ENCODE data around the gene TIMM17A.
"Not testable (repeated sequence)": the region's sequence is repeated elsewhere in the genome, so short reads cannot be mapped to it uniquely, and the experiment has no call there.

Gene TIMM17A

DNA sequence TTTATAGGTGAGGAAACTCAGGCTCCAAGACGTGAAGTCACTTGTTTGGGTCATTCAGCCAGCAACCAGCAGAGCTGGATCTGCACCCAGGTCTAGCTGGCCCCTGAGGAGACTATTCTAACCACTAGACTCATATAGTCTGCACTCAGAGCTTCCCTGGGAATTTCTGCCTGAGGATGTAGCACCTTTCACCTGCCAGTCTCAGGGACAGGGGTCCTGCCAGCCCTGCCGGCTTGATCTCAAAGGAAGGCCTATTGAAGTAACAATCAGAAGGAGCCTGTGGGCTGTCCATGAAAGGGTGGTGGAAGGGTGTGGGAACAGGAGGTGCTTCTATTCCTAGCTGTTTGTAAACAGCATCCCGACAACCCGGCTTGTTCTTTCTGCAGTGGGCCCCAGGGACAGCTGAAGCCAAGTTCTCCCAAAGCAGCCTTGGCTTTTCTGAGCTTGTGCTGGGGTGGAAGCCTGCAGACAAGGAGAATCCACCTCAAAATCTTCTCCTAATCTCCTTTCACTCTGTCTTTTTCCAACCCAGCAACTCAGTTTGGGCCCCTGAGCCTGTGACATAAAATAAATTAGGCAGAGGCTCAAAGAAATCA lies 16.8 kb upstream of the TIMM17A start:
- in situ Hi-C loops (cut with HindIII; ENCODE audit: low pct_ligation_motif_present, low pct_unique_long_range_greater_than_20kb, low sequenced_read_pairs): no loop called here
- no peak for DNase-seq

DNA sequence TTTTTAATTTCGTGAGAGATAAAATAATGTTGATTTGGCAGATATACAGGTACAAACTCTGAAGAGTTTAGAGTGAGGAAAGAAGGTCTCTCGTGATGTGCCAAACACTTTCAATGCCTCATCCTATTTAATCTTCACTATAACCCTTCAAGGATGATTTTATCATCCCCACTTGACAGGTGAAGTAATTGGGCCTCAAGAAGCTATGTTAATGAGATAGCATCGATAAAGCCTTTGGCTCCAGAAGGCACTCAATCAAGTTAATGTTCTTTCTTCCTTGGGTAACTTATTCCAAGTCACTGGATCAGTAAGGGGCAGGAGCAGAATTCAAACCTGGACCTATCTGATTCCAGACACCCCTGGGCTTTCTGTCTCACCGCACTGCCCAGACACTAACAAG lies 16.2 kb upstream of the TIMM17A start:
- DNase-seq: no peak
- in situ Hi-C loops (cut with HindIII; ENCODE audit: low pct_ligation_motif_present, low pct_unique_long_range_greater_than_20kb, low sequenced_read_pairs): no loop called here

DNA sequence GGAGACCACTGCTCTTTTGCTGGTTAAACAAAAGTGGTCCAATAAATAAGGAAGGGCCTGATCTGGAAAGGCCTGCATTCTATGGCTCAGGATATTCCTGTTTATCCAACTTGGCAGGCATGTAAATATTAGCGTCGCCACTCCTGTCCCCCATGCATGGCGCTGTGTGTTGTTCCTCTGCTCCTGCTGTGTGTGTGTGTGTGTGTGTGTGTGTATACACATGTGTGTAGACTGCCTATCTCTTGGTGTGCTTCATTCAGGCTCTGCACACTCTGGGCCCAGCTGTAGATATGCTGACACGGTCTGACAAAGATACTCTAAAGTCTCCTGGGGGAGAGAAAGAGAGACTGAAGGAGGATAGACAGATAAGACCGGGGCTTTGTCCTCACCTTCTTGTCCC lies 15.7 kb upstream of the TIMM17A start:
- in situ Hi-C loops (cut with HindIII; ENCODE audit: low pct_ligation_motif_present, low pct_unique_long_range_greater_than_20kb, low sequenced_read_pairs): no loop called here
- DNase-seq: no peak

DNA sequence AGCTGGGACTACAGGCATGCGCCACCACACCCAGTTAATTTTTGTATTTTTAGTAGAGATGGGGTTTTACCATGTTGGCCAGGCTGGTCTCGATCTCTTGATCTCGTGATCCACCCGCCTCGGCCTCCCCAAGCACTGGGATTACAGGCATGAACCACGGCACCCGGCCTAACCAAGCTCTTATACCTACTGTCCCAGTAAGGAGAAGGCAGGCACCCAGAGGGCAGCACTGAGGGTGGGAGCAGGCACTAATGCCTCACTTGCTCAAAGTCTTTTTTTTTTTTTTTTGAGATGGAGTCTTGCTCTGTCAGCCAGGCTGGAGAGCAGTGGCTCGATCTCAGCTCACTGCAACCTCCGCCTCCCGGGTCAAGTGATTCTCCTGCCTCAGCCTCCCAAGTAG lies 15.0 kb upstream of the TIMM17A start:
- in situ Hi-C loops (cut with HindIII; ENCODE audit: low pct_ligation_motif_present, low pct_unique_long_range_greater_than_20kb, low sequenced_read_pairs); DNase-seq: not testable (repeated sequence)

DNA sequence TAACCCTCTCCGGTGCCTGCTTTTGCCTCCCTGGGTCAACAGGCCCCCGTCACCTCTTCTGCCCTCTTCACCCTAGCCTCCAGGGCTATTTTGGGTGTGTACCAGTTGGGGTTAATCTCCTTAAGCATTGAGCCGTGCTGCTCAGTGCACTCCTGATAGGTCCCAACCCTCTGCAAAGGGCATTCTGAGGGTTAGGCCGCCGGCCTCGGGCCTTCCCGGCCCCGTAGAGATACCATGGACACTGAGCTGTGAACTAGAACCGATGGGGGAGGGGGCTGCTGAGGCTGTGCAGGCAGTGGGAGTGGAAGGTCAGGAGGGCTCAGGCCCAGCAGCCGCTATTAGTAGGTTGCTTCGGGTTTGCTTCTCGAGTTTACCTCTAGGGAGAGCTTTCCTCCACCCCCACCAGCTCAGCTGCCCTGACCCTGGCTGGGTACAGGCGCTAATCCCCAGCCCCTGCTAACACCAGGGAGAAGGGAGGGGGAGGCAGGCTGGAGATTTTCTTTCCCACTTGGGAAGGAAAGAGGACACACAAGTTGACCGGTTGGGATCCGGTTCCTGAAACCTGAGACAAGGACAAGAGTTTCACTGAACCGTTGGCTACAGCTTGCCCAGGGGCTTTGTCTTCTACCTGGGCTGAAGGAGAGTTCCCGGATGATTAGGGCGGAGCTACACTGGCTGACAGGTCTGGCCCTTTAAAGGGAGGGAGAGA lies 13.7 kb upstream of the TIMM17A start:
- in situ Hi-C loops (cut with HindIII; ENCODE audit: low pct_ligation_motif_present, low pct_unique_long_range_greater_than_20kb, low sequenced_read_pairs): no loop called here
- DNase-seq: no peak

DNA sequence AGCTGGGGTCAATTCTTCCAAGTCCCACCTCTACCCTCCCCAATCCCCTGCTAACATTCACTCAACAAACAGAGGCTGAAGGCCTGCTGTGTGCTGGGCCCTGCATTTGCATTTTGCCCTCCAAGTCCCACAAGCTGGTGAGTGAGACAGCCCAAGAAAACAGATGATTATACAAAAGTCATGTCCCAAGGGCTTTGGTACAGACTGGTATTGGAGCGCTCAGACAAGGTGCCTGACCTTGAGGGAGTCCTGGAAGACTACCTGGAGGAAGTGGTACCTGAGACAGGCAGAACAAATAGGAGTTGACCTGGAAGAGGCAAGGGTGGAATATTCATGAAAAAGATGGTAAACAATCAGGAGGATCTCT lies 13.2 kb upstream of the TIMM17A start:
- in situ Hi-C loops (cut with HindIII; ENCODE audit: low pct_ligation_motif_present, low pct_unique_long_range_greater_than_20kb, low sequenced_read_pairs): no loop called here
- no peak for DNase-seq

DNA sequence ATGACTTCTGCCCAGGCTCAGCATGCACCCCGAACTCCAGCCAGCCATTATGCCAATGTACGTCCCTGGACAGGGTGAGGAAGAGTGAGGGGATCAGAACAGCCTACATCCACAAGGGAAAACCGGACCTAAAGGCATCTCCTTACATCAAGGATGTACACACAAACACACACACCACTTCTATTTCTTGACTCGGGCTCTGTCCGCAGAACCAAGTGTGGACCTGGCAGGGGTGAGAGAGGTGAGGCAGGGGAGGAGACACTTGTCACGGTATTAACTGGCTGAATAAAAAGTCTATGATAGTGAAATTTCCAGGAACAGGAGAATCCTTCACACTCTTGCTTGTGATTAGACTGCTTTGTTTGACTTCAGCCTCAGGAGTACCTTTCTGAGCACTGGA lies 11.3 kb upstream of the TIMM17A start:
- no peak for DNase-seq
- in situ Hi-C loops (cut with HindIII; ENCODE audit: low pct_ligation_motif_present, low pct_unique_long_range_greater_than_20kb, low sequenced_read_pairs): no loop called here

DNA sequence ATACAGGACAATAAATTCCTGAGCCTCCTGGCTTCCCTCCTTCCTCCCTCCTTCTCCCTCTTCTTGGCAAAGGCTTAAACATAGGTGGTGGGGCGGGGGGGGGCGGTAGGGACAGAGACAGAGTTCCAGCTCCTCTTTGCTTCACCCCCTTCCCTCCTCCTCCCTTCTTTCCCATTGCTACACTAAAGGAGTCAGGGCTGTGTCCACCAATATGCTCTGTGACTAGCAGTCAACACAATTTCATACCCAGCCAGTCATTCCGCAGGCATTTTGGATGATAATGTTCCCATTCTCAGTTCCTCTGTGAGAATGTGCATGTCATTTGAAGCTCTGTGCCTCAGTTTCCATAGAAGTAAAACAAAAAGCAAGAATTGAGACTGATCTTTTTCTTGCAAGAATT lies 10.7 kb upstream of the TIMM17A start:
- in situ Hi-C loops (cut with HindIII; ENCODE audit: low pct_ligation_motif_present, low pct_unique_long_range_greater_than_20kb, low sequenced_read_pairs): no loop called here
- no peak for DNase-seq

DNA sequence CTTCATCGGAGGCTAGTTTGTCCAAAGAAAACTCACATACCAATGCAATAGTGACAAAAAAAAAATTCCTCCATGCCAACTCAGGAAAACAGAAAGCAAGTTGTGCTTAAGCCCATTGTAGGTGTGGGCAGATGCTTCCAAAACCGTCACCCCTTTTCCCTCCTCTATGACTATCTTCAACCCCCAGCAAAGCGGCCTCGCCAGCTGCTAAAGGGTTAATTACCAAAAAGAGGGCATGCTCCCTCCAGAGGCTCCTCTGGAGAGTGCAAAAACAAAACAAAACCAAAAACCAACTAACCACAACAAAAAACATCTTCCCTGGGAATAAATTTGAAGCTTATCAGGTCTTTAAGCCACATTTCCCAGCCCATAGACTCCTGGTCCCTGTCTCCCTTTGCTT lies 10.1 kb upstream of the TIMM17A start:
- no peak for DNase-seq
- in situ Hi-C loops (cut with HindIII; ENCODE audit: low pct_ligation_motif_present, low pct_unique_long_range_greater_than_20kb, low sequenced_read_pairs): no loop called here

DNA sequence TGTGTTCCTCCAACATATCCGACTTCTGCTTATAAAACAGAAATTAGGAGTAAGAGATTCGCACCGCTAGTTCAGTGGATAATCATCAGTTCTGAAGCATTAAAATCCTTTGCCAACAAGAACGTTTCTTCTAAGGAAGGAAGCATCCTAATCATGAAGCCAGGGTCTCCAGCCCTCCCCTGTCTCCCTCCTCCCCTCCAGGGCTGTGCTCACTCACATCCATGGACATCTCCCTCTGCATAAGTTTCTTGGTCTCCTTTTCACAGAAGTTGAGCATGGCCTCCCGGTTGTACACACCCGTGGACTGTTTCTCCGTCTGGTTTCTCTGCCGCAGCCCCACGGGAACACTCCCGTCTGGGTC lies 9.5 kb upstream of the TIMM17A start:
- in situ Hi-C loops (cut with HindIII; ENCODE audit: low pct_ligation_motif_present, low pct_unique_long_range_greater_than_20kb, low sequenced_read_pairs): no loop called here
- no peak for DNase-seq

DNA sequence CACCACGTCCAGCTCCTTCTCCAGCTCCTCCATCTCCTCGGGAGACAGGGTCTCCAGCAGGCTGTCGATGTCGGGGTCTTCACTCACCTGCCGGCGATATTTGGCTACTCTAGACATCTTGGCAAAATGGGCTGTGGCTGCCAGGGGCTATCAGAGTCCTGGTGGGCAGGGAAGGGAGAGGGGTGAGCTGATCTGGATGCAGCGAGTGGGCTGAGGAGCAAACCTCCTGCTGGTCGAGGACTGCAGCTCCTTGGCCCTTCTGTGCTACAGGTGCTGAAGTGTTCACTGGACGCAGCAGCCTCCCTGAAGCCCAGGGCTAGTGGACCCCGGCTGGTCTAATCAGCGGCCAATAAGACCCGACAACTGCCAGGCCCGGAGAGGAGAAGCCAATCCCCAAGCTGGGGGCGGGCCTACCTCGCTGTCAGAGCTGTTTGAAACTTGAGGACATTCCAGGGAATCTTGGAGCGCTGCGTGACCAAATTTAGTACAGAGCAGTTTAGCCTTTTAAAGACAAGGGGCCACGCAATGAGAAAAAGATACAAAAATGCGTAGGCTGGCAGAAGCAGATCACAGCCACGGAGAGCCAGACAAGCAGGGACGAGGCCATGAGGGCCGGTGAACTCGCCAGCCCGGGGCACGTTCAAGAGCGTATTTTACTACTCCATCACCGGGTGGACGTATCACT lies 8.9 kb upstream of the TIMM17A start, which contains the start of gene LMOD1:
LMOD1 (minus strand) TSS at position 325 of the 685 bp plus-strand sequence; CDS start at position 117, 208 bp downstream.
- in situ Hi-C loops (cut with HindIII; ENCODE audit: low pct_ligation_motif_present, low pct_unique_long_range_greater_than_20kb, low sequenced_read_pairs): no loop called here
- peak; percentile 85 for DNase-seq

DNA sequence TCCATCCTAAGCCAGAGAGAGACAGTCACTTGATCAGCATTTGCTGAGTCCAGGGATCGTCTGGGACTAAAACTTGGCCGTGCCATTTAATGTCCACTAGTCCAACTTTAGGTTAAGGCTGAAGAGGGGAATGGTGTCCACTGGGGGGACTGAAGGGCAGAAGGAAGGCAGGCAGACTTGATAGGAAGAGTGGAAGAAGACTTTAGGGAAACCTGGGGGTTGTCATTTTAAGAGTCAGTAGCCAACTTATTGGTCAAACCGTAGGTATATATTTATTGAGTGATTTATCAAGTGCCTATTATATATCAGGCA lies 7.7 kb upstream of the TIMM17A start:
- DNase-seq: no peak
- in situ Hi-C loops (cut with HindIII; ENCODE audit: low pct_ligation_motif_present, low pct_unique_long_range_greater_than_20kb, low sequenced_read_pairs): no loop called here

DNA sequence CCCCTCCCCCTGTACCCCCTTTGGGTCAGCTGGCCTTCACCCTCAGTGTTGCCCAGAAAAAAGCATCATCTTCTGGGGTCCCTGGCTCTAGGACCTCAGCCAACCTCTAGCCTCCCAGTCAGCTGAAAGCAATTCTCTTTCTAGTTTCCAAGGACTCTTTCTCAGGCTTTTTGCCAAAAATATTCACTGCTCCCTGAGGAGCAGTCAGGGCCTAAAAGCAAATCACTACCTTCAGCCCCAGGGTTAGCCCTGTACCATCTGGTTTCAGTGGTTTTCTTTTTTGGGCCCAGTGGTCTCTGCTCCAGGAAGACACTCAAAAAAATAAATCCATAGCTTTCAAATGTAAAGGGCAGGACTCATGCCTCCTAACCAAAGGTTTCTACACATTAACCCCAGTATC lies 5.8 kb upstream of the TIMM17A start:
- DNase-seq: no peak
- in situ Hi-C loops (cut with HindIII; ENCODE audit: low pct_ligation_motif_present, low pct_unique_long_range_greater_than_20kb, low sequenced_read_pairs): no loop called here

DNA sequence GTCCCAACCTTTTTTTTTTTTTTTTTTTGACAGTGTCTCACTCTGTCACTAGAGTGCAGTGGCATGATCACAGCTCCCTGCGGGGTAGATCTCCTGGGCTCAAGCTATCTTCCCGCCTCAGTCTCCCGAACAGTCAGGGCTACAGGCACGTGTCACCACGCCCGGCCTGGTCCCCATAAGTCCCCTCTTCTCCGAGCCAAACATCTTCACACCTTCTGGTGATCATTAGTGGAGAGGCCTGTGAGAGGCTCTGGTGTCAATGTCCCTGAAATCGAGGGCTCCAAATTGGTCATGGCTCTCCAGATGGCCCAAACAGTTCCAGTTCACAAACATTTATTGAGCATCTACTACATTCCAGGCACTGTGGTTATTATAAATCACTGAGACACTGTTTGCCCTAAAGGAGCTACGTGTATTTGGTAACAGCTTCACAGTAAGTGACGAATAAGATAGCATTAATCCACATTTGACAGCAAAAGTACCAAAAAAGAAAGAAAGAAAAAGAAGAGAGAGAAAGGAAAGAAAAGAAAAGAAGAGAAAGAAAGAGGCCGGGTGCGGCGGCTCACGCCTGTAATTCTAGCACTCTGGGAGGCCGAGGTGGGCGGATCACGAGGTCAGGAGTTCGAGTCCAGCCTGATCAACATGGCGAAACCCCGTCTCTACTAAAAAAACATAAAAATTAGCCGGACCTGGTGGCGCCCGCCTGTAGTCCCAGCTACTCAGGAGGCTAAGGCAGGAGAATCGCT lies 867 bp upstream of the TIMM17A start:
- in situ Hi-C loops (cut with HindIII; ENCODE audit: low pct_ligation_motif_present, low pct_unique_long_range_greater_than_20kb, low sequenced_read_pairs): no loop called here

DNA sequence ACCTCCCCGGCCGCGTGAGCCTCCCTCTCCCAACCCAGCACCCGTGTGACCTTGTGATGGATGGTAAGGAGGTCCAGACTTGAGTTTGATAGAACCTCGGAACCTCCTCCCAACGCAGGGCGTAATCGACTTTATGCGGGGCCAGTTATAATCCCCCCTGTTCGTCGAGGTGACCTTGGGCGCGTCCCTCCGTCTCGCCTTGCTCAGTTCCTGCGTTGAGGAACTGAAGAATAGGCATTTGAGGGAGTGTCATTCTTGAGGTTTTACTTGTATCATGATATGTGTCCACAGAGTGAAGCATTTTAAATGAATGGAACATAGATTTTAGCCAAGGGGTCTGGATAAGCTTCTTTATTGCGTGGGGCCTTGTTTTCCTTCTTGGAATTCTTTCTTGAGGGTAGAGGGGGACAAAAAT lies 433 bp downstream of the TIMM17A start:
- DNase-seq: no peak
- in situ Hi-C loops (cut with HindIII; ENCODE audit: low pct_ligation_motif_present, low pct_unique_long_range_greater_than_20kb, low sequenced_read_pairs): no loop called here

More for the DNA sequence above, 867 bp upstream of the TIMM17A start:
- DNase-seq: no peak

DNA sequence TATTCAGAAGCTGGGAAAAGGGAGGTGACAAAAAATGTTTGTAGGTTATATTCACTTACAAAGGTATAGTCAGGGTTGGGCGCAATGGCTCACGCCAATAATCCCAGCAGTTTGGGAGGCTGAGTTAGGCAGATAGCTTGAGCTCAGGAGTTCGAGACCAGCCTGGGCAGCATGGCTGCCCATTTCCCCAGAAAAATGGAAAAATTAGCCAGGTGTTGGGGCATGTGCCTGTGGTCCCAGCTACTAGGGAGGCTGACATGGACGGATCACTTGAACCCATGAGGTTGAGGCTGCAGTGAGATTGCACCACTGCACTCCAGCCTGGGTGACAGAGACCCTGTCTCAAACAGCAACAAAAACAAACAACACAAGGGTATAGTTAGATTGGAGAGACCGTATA lies 3.0 kb downstream of the TIMM17A start:
- no peak for DNase-seq
- in situ Hi-C loops (cut with HindIII; ENCODE audit: low pct_ligation_motif_present, low pct_unique_long_range_greater_than_20kb, low sequenced_read_pairs): no loop called here

DNA sequence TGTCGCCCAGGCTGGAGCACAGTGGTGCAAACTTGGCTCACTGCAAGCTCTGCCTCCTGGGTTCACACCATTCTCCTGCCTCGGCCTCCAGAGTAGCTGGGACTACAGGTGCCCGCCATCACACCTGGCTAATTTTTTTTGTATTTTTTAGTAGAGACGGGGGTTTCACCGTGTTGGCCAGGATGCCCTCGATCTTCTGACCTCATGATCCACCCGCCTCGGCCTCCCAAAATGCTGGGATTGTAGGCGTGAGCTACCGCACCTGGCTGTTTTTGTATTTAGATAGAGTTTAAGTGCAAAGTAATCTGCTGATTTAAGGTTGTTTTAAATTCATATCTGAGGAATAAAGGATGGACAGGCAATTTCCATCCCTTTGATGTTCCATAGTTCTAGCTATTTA lies 7.1 kb downstream of the TIMM17A start:
- in situ Hi-C loops (cut with HindIII; ENCODE audit: low pct_ligation_motif_present, low pct_unique_long_range_greater_than_20kb, low sequenced_read_pairs); DNase-seq: not testable (repeated sequence)

DNA sequence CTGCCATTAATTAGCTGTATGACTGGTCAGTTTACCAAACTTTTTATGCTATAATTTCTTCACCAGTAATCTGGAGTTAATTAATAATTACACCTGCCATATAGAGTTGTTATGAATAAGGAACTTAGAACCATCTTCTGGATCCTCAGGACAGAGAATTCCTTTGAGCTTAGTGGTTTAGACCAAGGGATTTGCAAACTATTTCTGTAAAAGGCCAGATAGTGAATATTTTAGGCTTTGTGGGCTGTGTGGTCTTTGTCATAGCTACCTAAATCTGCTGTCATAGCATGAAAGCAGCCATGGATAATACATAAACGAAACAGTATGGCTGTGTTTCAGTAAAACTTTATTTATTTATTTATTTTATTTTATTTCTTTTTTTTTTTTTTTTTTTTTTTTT lies 9.0 kb downstream of the TIMM17A start:
- DNase-seq: no peak
- in situ Hi-C loops (cut with HindIII; ENCODE audit: low pct_ligation_motif_present, low pct_unique_long_range_greater_than_20kb, low sequenced_read_pairs): no loop called here

DNA sequence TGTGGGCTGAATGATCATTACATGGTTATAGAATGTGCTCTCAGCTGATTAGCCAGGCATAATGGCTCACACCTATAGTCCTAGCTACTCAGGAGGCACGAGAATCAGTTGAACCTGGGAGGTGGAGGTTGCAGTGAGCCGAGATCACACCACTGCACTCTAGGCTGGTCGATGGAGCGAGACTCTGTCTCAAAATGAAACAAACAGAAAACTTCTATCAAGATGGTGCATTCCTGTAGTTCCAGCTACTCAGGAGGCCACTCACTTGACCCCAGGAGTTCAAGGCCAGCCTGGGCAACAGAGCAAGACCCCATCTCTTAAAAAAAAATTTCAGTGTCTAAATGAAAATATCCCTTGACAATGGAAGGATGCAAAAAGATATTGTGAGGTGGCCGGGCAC lies 10.9 kb downstream of the TIMM17A start:
- in situ Hi-C loops (cut with HindIII; ENCODE audit: low pct_ligation_motif_present, low pct_unique_long_range_greater_than_20kb, low sequenced_read_pairs): no loop called here

More for the DNA sequence above, 10.9 kb downstream of the TIMM17A start:
- peak; percentile 26 for DNase-seq

All from ACHN (cell line).